SK-N-SH (cell line): ENCODE results near the gene DUSP16.

Experiments used
- CHD2 ChIP-seq: fragments of 150-350 bp; IDR thresholded peaks from 2 replicates; pipeline ENCODE4 v1.6.1; 2018; ENCODE audit warnings: low read length; ENCODE audit not compliant: partially characterized antibody
- ELF1 ChIP-seq: IDR thresholded peaks from 2 replicates; pipeline ENCODE4 v1.4.0; 2012
- GABPA ChIP-seq: IDR thresholded peaks from 2 replicates; pipeline ENCODE4 v1.4.0; 2012; ENCODE audit warnings: low read depth, mild to moderate bottlenecking
- MEF2A ChIP-seq: IDR thresholded peaks from 2 replicates; pipeline ENCODE4 v1.4.0; 2012; ENCODE audit warnings: low read depth, borderline replicate concordance
- RFX5 ChIP-seq: IDR thresholded peaks from 2 replicates; pipeline ENCODE4 v1.6.1; 2012; ENCODE audit warnings: mild to moderate bottlenecking, improper control_type of control experiment, low read length
- RXRA ChIP-seq: IDR thresholded peaks from 2 replicates; pipeline ENCODE4 v1.4.0; 2012; ENCODE audit warnings: low read depth, mild to moderate bottlenecking, borderline replicate concordance
- SMC3 ChIP-seq: IDR thresholded peaks from 2 replicates; pipeline ENCODE4 v1.6.1; 2012; ENCODE audit warnings: low read depth, low read length, improper control_type of control experiment
- TEAD4 ChIP-seq: IDR thresholded peaks from 2 replicates; pipeline ENCODE4 v1.4.0; 2012; ENCODE audit warnings: mild to moderate bottlenecking, borderline replicate concordance; ENCODE audit not compliant: insufficient read depth
- TF ChIP-seq, protein P1 (sequence below): fragments of 200-600 bp; sonication (generic); IDR thresholded peaks from 2 replicates; pipeline ENCODE4 v1.6.1; 2017; ENCODE audit warnings: antibody characterized with exemption, mild to moderate bottlenecking, moderate library complexity
- TF ChIP-seq, protein P2 (sequence below): IDR thresholded peaks from 2 replicates; pipeline ENCODE4 v1.4.0; 2012; ENCODE audit warnings: low read depth

GRCh38 chr12:12466157-12466556 lies 96.5 kb downstream of the DUSP16 start:
- TF ChIP-seq, protein P1, sequence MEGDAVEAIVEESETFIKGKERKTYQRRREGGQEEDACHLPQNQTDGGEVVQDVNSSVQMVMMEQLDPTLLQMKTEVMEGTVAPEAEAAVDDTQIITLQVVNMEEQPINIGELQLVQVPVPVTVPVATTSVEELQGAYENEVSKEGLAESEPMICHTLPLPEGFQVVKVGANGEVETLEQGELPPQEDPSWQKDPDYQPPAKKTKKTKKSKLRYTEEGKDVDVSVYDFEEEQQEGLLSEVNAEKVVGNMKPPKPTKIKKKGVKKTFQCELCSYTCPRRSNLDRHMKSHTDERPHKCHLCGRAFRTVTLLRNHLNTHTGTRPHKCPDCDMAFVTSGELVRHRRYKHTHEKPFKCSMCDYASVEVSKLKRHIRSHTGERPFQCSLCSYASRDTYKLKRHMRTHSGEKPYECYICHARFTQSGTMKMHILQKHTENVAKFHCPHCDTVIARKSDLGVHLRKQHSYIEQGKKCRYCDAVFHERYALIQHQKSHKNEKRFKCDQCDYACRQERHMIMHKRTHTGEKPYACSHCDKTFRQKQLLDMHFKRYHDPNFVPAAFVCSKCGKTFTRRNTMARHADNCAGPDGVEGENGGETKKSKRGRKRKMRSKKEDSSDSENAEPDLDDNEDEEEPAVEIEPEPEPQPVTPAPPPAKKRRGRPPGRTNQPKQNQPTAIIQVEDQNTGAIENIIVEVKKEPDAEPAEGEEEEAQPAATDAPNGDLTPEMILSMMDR, result no peak
- TF ChIP-seq RFX5 (no peak), RXRA (no peak), CHD2 (no peak), SMC3 (no peak), GABPA (no peak), TEAD4 (no peak), MEF2A (no peak), ELF1 (no peak)
- TF ChIP-seq, protein P2, sequence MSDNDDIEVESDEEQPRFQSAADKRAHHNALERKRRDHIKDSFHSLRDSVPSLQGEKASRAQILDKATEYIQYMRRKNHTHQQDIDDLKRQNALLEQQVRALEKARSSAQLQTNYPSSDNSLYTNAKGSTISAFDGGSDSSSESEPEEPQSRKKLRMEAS, result no peak
